NCI-H748 (cell line): Measurements from ENCODE around the gene CCKAR.

ENCODE experiments used
- DNase-seq: peaks from one replicate; lab custom pipeline; 2025; ENCODE audit not compliant: unreplicated experiment; lab: John Stamatoyannopoulos, UW

The CCKAR gene

DNA sequence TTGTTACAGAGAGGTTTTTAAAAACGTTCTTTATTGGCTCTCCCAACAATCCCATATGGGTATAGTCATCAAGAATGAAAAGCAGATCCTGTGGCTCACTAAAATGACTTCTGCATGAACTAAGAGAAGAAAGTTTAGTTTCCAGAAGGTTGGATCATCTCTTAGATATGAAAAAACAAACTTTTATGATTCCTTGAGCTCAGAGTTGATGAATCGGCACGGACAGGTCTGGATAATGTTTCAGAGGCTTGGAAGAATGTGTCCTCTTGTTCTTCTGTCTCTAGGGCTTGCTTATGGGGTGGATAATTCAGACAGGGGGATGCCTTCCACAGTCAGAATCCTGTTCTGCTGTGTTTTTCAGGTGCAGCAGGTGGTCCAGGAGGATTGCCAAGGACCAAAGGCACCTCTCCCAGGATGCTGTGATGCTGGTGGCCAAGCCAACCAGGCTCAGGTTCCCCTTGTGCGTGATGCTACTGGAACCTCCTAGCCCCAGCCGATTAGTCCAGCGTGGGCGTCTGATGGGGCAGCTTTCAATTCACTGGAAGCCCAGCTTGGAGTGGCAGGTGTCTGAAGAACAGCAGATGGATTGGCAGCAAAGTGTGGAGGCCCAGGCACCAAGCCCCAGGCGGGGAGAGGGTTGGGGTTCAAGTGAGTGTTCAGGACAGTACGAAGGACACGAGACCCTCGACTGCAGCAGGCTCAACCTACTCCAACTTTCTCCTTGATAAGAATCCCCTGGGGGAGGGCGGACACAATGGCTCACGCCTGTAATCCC, 30.3 kb downstream of the CCKAR start:
- DNase-seq, result no peak

DNA sequence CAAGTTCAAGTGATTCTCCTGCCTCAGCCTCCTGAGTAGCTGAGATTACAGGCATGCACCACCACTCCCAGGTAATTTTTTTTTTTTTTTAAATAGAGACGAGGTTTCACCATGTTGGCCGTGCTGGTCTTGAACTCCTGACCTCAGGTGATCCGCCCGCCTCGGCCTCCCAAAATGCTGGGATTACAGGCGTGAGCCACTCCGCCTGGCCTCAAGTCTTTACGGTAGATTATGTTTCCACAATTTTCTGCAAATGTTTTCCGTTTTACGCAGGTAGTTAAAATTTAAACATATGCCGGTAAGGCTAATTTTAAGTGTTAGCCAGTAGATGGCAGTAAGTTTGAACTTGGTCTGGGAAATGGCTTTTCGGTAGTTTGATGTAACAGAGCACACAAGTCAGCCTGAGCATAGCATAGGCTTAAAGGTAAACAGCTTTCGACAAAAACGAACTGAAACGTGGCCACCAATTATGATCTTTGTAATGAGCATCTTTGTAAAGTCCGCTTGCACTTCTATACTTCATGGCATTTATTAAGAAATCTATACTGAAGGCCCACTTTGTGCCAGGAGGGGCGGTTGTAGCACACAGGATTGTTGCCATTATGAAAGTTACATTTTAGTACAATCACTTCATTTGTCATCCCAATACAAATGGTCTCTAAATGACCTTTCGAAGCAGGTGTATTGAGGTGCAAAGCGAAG, 31.1 kb downstream of the CCKAR start:
- DNase-seq, result peak; percentile 50

DNA sequence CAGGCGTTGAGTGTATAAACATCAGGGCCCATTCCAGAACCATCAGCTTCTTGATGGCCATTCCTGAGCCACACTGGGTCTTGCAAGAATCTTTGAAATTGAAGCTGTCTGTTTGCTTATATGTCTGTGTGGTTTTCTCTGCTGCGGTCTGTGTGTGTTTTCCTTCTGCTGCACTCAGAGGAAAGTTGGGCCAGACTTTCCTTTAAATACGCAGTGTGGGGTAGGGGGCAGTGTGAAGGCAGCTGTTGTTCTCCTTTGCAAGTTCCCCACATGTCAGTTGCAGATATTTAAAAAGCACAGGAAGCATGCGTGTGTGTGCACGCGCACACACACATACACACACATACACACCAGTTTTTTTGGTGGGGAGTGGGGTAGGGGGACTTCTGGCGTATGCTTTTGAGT, 32.1 kb downstream of the CCKAR start:
- no peak for DNase-seq

DNA sequence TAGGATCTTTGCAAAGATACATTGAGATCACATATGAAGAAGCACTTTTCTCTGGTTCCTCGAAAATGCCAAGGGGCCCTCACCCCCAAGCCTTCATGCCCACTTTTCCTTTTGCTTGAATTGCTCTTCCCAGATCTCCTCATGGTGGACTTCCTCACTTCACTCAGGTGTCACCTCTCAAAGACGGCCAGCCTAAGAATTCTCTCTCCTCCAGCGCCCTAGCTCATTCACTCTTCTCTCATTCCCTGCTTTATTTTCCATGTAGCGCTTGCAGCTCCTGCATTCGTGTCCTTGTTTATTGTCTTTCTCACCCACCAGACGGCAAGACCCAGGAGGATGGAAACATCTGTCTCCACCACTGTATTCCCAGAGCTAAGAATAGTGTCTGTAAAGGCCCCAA, 32.9 kb downstream of the CCKAR start:
- DNase-seq, result no peak

GRCh38 chr4:26455571-26455970, 34.7 kb downstream of the CCKAR start:
- no peak for DNase-seq

- no peak for DNase-seq
Observed at GRCh38 chr4:26454961-26455360, 35.3 kb downstream of the CCKAR start.

- peak; percentile 96 for DNase-seq
Observed at GRCh38 chr4:26452565-26453531, 37.4 kb downstream of the CCKAR start.

GRCh38 chr4:26451597-26451996, 38.7 kb downstream of the CCKAR start:
- no peak for DNase-seq

DNA sequence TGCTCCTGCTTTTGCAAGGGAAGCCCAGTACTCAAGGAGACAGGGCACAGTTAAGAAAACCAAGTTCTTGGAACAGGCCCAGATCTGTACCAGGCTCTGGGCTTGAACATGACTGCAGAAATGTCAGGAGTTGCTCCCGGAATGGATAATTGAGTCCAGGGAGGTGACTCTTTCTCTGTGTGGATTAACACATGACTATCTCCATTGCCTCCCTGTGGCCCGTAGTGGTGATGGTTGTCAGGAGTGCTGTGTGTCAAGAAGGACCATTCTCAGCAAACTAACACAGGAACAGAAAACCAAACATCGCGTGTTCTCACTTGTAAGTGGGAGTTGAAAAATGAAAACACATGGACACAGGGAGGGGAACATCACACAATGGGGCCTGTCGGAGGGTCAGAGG, 39.9 kb downstream of the CCKAR start:
- no peak for DNase-seq

DNA sequence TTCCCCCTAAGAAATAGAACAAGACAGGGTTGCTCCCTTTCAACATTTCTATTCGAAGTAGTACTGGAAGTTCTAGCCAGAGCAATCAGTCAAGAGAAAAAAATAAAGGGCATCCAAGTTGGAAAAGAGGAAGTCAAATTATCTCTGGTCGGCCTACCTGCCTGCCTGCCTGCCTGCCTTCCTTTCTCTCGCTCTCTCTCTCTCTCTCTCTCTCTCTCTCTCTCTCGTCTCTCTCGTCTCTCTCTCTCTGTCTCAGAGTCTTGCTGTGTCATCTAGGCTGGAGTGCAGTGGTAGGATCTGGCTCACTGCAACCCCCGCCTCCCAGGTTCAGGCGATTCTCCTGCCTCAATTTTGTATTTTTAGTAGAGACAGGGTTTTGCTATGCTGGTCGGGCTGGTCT, 42.9 kb downstream of the CCKAR start:
- DNase-seq, result no peak

DNA sequence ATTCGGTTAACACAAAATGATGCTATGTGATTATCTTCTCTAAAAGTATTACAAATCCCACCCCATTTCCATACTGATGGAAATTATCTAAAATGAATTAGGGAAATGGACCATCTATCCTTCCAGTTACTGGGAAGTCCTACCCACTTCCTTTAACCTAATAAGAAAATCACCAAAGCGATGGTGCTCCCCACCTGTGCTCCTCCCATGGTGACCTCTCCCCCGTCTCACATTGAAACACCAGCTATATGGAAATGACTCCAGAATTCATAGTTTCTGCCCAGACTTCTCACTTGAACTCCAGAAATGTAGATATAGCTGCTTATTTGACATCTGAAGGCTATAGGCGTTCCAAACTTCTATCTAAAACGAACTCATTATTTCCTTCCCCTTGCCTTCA, 48.5 kb downstream of the CCKAR start:
- DNase-seq, result no peak

GRCh38 chr4:26441102-26441501, 49.2 kb downstream of the CCKAR start:
- no peak for DNase-seq

- no peak for DNase-seq
Observed at GRCh38 chr4:26434030-26434639, 56.1 kb downstream of the CCKAR start.

DNA sequence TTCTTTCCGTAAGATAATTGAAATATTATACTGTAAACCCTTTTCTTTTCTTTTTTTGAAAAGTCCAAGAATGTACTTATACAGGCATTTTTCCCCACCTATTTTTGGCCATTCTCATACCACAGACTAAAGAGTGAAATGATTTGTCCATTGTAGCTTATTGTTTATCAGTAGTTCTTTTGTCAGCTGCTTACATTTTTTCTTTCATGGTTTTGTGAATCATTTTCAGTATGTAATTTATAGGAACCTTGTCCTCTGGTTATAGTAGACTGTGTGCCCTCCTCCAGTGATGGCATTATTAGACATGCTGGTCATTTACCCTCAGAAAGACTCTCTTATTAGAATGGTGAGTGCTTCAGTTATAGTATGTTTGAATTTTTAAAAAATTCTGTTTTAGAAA, 56.7 kb downstream of the CCKAR start:
- no peak for DNase-seq

DNA sequence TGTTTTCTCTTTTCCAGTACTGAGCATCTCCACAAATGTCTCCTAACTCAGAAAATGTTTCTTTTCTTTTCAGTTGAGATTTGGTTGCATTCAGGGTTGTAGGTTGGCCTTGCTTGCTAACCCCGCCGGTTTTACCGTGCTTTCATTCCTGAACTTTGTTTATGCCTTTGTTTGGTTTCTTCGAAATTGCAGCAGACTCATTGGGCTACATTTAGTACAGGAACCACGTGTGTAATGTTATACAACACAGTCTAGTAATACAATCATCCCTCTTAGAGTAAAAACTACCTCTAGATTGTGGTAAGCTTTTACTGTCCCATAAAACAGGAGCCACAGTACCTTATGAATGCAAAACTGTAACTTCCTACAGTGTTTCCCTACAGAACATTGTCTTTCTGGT, 57.9 kb downstream of the CCKAR start:
- DNase-seq, result no peak

- no peak for DNase-seq
Observed at GRCh38 chr4:26431461-26432180, 58.7 kb downstream of the CCKAR start.
